Neural progenitor cell (in vitro differentiated cells): Measurements from ENCODE around the gene IYD. TPM values are rescaled to one million over a fixed set of nuclear protein-coding genes. Genes with fewer than 3 reads are reported as not detected.

Experiments used
- DNase-seq: peaks from one replicate; pipeline ENCODE4 v3.0.0-alpha.2; 2016; ENCODE audit warnings: low spot score
- H2AFZ ChIP-seq: fragments of 200-600 bp; sonication (generic); replicated peaks from 2 replicates; pipeline ENCODE4 v1.6.1; 2016; ENCODE audit warnings: antibody characterized with exemption
- H3F3A ChIP-seq: fragments of 200-600 bp; sonication (generic); 2 replicates; pipeline ENCODE4 v1.6.1; 2016; ENCODE audit warnings: antibody characterized with exemption, low read depth
- H3K27ac ChIP-seq: fragments of 200-600 bp; sonication (generic); 2 replicates; pipeline ENCODE4 v1.5.1; 2016; ENCODE audit warnings: mild to moderate bottlenecking
- H3K27me3 ChIP-seq: fragments of 200-600 bp; sonication (generic); 2 replicates; pipeline ENCODE4 v1.6.1; 2016; ENCODE audit warnings: mild to moderate bottlenecking, moderate library complexity
- H3K36me3 ChIP-seq: fragments of 200-600 bp; sonication (generic); 2 replicates; pipeline ENCODE4 v1.5.1; 2016
- H3K4me1 ChIP-seq: fragments of 200-600 bp; sonication (generic); 2 replicates; pipeline ENCODE4 v1.6.1; 2016; ENCODE audit warnings: mixed run types
- H3K4me2 ChIP-seq: fragments of 200-600 bp; sonication (generic); 2 replicates; pipeline ENCODE4 v1.6.1; 2016
- H3K4me3 ChIP-seq: fragments of 200-600 bp; sonication (generic); 2 replicates; pipeline ENCODE4 v1.5.1; 2016
- H3K79me2 ChIP-seq: fragments of 200-600 bp; sonication (generic); 2 replicates; pipeline ENCODE4 v1.6.1; 2016; ENCODE audit warnings: low read depth
- H3K9ac ChIP-seq: fragments of 200-600 bp; sonication (generic); 2 replicates; pipeline ENCODE4 v1.6.1; 2016
- H3K9me3 ChIP-seq: fragments of 200-600 bp; sonication (generic); 2 replicates; pipeline ENCODE4 v1.5.1; 2016; ENCODE audit warnings: low read depth
- H4K20me1 ChIP-seq: fragments of 200-600 bp; sonication (generic); 2 replicates; pipeline ENCODE4 v1.6.1; 2016; ENCODE audit warnings: low read depth
- H3K27ac Mint-ChIP-seq: 3 replicates; pipeline ENCODE4 v1.8.0; 2021; ENCODE audit warnings: mixed read lengths
- H3K27me3 Mint-ChIP-seq: 2 replicates; pipeline ENCODE4 v1.8.0; 2022; ENCODE audit warnings: low read depth, mild to moderate bottlenecking, inconsistent platforms, moderate library complexity, mixed read lengths; ENCODE audit not compliant: insufficient read depth
- H3K36me3 Mint-ChIP-seq: 3 replicates; pipeline ENCODE4 v1.8.0; 2021; ENCODE audit warnings: mixed read lengths
- H3K4me1 Mint-ChIP-seq: 3 replicates; pipeline ENCODE4 v1.8.0; 2021; ENCODE audit warnings: mixed read lengths
- H3K4me3 Mint-ChIP-seq: 3 replicates; pipeline ENCODE4 v1.8.0; 2021; ENCODE audit warnings: mild to moderate bottlenecking, moderate library complexity, mixed read lengths
- H3K9me3 Mint-ChIP-seq: 3 replicates; pipeline ENCODE4 v1.8.0; 2020; ENCODE audit warnings: mixed read lengths
- CTCF ChIP-seq: fragments of 200-600 bp; sonication (generic); IDR thresholded peaks from 2 replicates; pipeline ENCODE4 v1.5.1; 2017; ENCODE audit warnings: antibody characterized with exemption, mild to moderate bottlenecking
- EZH2 ChIP-seq: fragments of 200-600 bp; sonication (generic); IDR thresholded peaks from 2 replicates; pipeline ENCODE4 v1.6.1; 2017; ENCODE audit warnings: antibody characterized with exemption, mild to moderate bottlenecking, moderate library complexity
- EZH2phosphoT487 ChIP-seq: fragments of 200-600 bp; sonication (generic); IDR thresholded peaks from 2 replicates; pipeline ENCODE4 v1.6.1; 2017; ENCODE audit warnings: antibody characterized with exemption
- total RNA-seq: library from RNA; depleted of rRNA; stranded (reverse); fragments of >200 nt; gene quantifications from 2 replicates; pipeline ENCODE4 v1.2.3, GENCODE V29; 2015; ENCODE audit warnings: low replicate concordance

IYD gene
- total RNA-seq, 1 donor from 2014 or later = not detected

- Histone ChIP-seq H3F3A (no peaks in the 10 kb centered on the region), H3K4me3 (no peak overlapping the region), H3K27me3 (no peaks in the 10 kb centered on the region), H2AFZ (no peak overlapping the region), H3K9me3 (no peaks in the 10 kb centered on the region), H4K20me1 (no peaks in the 10 kb centered on the region), H3K27ac (no peak overlapping the region), H3K9ac (no peak overlapping the region), H3K4me1 (no peaks in the 10 kb centered on the region), H3K4me2 (no peak overlapping the region), H3K79me2 (no peaks in the 10 kb centered on the region), H3K36me3 (no peaks in the 10 kb centered on the region)
- Mint-ChIP-seq H3K27ac (no peak overlapping the region), H3K4me1 (peaks cover 10% of the 10 kb centered on the region), H3K4me3 (no peak overlapping the region), H3K36me3 (no peaks in the 10 kb centered on the region), H3K9me3 (peaks cover 9% of the 10 kb centered on the region), H3K27me3 (peaks cover 9% of the 10 kb centered on the region)
- TF ChIP-seq CTCF (no peak), EZH2 (no peak), EZH2phosphoT487 (no peak)
- DNase-seq = no peak
Measured at GRCh38 chr6:150426198-150426597, 57.4 kb downstream of the IYD start.

- Histone ChIP-seq H3K4me2 (no peak overlapping the region), H3K4me3 (no peak overlapping the region), H4K20me1 (no peaks in the 10 kb centered on the region), H2AFZ (no peak overlapping the region), H3K27me3 (no peaks in the 10 kb centered on the region), H3K9ac (no peak overlapping the region), H3F3A (no peaks in the 10 kb centered on the region), H3K36me3 (no peaks in the 10 kb centered on the region), H3K4me1 (no peaks in the 10 kb centered on the region), H3K79me2 (no peaks in the 10 kb centered on the region), H3K27ac (no peak overlapping the region), H3K9me3 (no peaks in the 10 kb centered on the region)
- no peak overlapping the region for H3K4me3 Mint-ChIP-seq
- H3K4me1 Mint-ChIP-seq = peaks cover 10% of the 10 kb centered on the region
- peaks cover 9% of the 10 kb centered on the region for H3K9me3 Mint-ChIP-seq
- H3K27ac Mint-ChIP-seq = no peak overlapping the region
- DNase-seq = no peak
- peaks cover 13% of the 10 kb centered on the region for H3K27me3 Mint-ChIP-seq
- TF ChIP-seq EZH2 (no peak), EZH2phosphoT487 (no peak), CTCF (no peak)
- H3K36me3 Mint-ChIP-seq = no peaks in the 10 kb centered on the region
Measured at GRCh38 chr6:150427037-150427602, 58.3 kb downstream of the IYD start.

- H3K27me3 ChIP-seq = no peaks in the 10 kb centered on the region
- no peak overlapping the region for H3K4me3 ChIP-seq
- no peaks in the 10 kb centered on the region for H4K20me1 ChIP-seq
- H3K9me3 ChIP-seq = no peaks in the 10 kb centered on the region
- no peaks in the 10 kb centered on the region for H3K36me3 ChIP-seq
- H3K4me2 ChIP-seq = no peak overlapping the region
- Mint-ChIP-seq H3K36me3 (no peaks in the 10 kb centered on the region), H3K9me3 (peaks cover 9% of the 10 kb centered on the region), H3K27ac (no peak overlapping the region), H3K27me3 (peaks cover 12% of the 10 kb centered on the region), H3K4me3 (no peak overlapping the region), H3K4me1 (peaks cover 10% of the 10 kb centered on the region)
- no peaks in the 10 kb centered on the region for H3K4me1 ChIP-seq
- no peak overlapping the region for H3K9ac ChIP-seq
- H2AFZ ChIP-seq = no peak overlapping the region
- no peak for TF ChIP-seq EZH2
- no peak for DNase-seq
- H3K79me2 ChIP-seq = no peaks in the 10 kb centered on the region
- no peak overlapping the region for H3K27ac ChIP-seq
- no peaks in the 10 kb centered on the region for H3F3A ChIP-seq
Measured at GRCh38 chr6:150427843-150428242, 59.0 kb downstream of the IYD start.

GRCh38 chr6:150430815-150431214 is 62.0 kb downstream of the IYD start:
- peaks cover 10% of the 10 kb centered on the region for H3K4me1 Mint-ChIP-seq
- peaks cover 2% of the 10 kb centered on the region for H3K9me3 Mint-ChIP-seq
- no peak overlapping the region for H3K4me3 ChIP-seq
- no peaks in the 10 kb centered on the region for H3K36me3 Mint-ChIP-seq
- H3K4me3 Mint-ChIP-seq = no peak overlapping the region
- H3K27ac ChIP-seq = no peak overlapping the region
- peaks cover 13% of the 10 kb centered on the region for H3K27me3 Mint-ChIP-seq
- H3K4me1 ChIP-seq = no peaks in the 10 kb centered on the region
- H3K4me2 ChIP-seq = no peak overlapping the region
- no peaks in the 10 kb centered on the region for H3K9me3 ChIP-seq
- no peaks in the 10 kb centered on the region for H3K79me2 ChIP-seq
- no peaks in the 10 kb centered on the region for H3F3A ChIP-seq
- no peak overlapping the region for H2AFZ ChIP-seq
- H3K27ac Mint-ChIP-seq = no peak overlapping the region
- DNase-seq = no peak
- H3K9ac ChIP-seq = no peak overlapping the region
- H3K27me3 ChIP-seq = no peaks in the 10 kb centered on the region
- no peaks in the 10 kb centered on the region for H4K20me1 ChIP-seq
- TF ChIP-seq EZH2 (no peak), CTCF (no peak), EZH2phosphoT487 (no peak)
- H3K36me3 ChIP-seq = no peaks in the 10 kb centered on the region
